Liver (tissue), 2 donors: ENCODE measurements around the gene PRSS56.

Experiments used
- TF ChIP-seq, protein P1 (sequence below): fragments of 150-350 bp; IDR thresholded peaks from 2 replicates; pipeline ENCODE4 v1.5.1; 2017; ENCODE audit warnings: improper control_type of control experiment, low read depth, low read length; ENCODE audit not compliant: missing input control
- TF ChIP-seq, protein P2 (sequence below): IDR thresholded peaks from 2 replicates; pipeline ENCODE4 v1.6.1; 2016; ENCODE audit warnings: antibody characterized with exemption, mild to moderate bottlenecking
- donor health status: healthy.

DNA sequence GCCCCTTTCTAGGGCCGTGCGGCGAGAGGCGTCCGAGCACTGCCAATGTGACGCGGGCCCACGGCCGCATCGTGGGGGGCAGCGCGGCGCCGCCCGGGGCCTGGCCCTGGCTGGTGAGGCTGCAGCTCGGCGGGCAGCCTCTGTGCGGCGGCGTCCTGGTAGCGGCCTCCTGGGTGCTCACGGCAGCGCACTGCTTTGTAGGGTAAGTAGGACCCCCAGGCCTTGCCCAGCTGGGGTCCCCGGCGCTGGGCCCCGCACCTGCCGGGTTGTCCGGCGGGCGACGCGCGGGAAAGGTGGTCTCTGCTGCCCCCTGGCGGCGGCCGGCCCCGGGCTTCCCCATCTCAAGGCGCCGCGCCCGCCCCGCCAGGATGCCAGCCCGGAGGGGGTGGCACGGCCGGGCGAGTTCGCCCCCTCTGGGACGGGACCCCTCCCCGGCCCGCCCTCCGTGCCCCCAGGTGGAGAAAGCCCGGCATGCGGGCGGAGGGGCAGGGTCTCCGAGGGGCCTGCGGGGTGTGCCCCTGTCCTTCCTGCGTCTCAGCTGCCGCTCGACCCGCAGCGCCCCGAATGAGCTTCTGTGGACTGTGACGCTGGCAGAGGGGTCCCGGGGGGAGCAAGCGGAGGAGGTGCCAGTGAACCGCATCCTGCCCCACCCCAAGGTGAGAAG is 1.9 kb downstream of the PRSS56 start:
- TF ChIP-seq, protein P1, sequence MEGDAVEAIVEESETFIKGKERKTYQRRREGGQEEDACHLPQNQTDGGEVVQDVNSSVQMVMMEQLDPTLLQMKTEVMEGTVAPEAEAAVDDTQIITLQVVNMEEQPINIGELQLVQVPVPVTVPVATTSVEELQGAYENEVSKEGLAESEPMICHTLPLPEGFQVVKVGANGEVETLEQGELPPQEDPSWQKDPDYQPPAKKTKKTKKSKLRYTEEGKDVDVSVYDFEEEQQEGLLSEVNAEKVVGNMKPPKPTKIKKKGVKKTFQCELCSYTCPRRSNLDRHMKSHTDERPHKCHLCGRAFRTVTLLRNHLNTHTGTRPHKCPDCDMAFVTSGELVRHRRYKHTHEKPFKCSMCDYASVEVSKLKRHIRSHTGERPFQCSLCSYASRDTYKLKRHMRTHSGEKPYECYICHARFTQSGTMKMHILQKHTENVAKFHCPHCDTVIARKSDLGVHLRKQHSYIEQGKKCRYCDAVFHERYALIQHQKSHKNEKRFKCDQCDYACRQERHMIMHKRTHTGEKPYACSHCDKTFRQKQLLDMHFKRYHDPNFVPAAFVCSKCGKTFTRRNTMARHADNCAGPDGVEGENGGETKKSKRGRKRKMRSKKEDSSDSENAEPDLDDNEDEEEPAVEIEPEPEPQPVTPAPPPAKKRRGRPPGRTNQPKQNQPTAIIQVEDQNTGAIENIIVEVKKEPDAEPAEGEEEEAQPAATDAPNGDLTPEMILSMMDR, result peak; percentile 61
- TF ChIP-seq, protein P2, sequence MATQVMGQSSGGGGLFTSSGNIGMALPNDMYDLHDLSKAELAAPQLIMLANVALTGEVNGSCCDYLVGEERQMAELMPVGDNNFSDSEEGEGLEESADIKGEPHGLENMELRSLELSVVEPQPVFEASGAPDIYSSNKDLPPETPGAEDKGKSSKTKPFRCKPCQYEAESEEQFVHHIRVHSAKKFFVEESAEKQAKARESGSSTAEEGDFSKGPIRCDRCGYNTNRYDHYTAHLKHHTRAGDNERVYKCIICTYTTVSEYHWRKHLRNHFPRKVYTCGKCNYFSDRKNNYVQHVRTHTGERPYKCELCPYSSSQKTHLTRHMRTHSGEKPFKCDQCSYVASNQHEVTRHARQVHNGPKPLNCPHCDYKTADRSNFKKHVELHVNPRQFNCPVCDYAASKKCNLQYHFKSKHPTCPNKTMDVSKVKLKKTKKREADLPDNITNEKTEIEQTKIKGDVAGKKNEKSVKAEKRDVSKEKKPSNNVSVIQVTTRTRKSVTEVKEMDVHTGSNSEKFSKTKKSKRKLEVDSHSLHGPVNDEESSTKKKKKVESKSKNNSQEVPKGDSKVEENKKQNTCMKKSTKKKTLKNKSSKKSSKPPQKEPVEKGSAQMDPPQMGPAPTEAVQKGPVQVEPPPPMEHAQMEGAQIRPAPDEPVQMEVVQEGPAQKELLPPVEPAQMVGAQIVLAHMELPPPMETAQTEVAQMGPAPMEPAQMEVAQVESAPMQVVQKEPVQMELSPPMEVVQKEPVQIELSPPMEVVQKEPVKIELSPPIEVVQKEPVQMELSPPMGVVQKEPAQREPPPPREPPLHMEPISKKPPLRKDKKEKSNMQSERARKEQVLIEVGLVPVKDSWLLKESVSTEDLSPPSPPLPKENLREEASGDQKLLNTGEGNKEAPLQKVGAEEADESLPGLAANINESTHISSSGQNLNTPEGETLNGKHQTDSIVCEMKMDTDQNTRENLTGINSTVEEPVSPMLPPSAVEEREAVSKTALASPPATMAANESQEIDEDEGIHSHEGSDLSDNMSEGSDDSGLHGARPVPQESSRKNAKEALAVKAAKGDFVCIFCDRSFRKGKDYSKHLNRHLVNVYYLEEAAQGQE, result no peak
